ENCODE data around the gene CERS6. TPM values are rescaled to one million over a fixed set of nuclear protein-coding genes. Genes with fewer than 3 reads are reported as not detected.

CERS6 gene
- total RNA-seq, 1 experiment from 2014 or later: 30.3 TPM

DNA sequence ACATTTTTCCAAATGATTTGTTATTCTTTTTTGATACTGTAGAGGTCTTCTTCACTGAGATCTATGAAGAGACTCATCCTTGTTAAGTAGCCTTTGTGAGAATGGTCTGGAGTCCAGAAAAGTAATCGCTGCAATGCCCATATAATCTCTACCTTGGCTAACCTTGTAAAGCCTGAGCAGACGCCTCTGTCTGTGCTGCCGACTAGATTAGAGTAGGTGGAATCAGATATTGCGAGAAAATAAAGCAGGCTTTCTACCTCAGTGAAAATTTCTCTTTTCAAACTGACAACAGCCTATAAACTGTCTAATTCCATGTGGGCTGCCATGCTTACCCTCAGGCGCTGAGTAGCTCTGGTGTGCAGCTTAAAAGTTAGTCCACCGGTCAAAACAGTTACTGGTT lies 17.5 kb upstream of the CERS6 start:
- no peaks in the 10 kb centered on the region for H3K27me3 ChIP-seq (ENCODE audit: control insufficient read depth, insufficient read depth, low read length)
- no peaks in the 10 kb centered on the region for H3K36me3 ChIP-seq (ENCODE audit: control insufficient read depth, insufficient read depth, low read length)
- no peaks in the 10 kb centered on the region for H3K9me3 ChIP-seq (ENCODE audit: control insufficient read depth, insufficient read depth, low read depth, low read length)
- CTCF ChIA-PET: no interaction called here
- DNase-seq (ENCODE audit: low read depth, low spot score) (no peak), ATAC-seq (no peak)
- TF ChIP-seq CTCF (IDR thresholded peaks at IDR 0.05) (no peak), REST (IDR thresholded peaks at IDR 0.05; ENCODE audit: insufficient read depth in 1 of 2, low read depth in 2 of 2, low read length in 1 of 2) (no peak), TCF7L2 (IDR thresholded peaks at IDR 0.05; ENCODE audit: low read depth, low read length) (no peak), POLR2AphosphoS5 (IDR thresholded peaks at IDR 0.05; ENCODE audit: low read depth, low read length) (no peak), SIN3A (IDR thresholded peaks at IDR 0.05; ENCODE audit: borderline replicate concordance, insufficient read depth, low read depth, low read length) (no peak)
- intact Hi-C loops (cut with micrococcal nuclease; ENCODE audit: unreplicated experiment) (no loop called here), in situ Hi-C loops (cut with HindIII; ENCODE audit: low pct_unique_long_range_greater_than_20kb, low sequenced_read_pairs) (no loop called here)
- BruUV-seq (replicated peaks): no TSS peak
- POLR2A ChIA-PET: no interaction called here
- no peak overlapping the region for H3K4me3 ChIP-seq (ENCODE audit: low read depth in 2 of 2, low read length in 2 of 2)
- no peaks in the 10 kb centered on the region for H3K4me1 ChIP-seq (ENCODE audit: control insufficient read depth, insufficient read depth, low read length)
- no peak overlapping the region for H3K27ac ChIP-seq (ENCODE audit: low read length)

- Histone ChIP-seq H3K4me3 (ENCODE audit: low read depth in 2 of 2, low read length in 2 of 2) (no peak overlapping the region), H3K4me1 (ENCODE audit: control insufficient read depth, insufficient read depth, low read length) (no peaks in the 10 kb centered on the region), H3K9me3 (ENCODE audit: control insufficient read depth, insufficient read depth, low read depth, low read length) (no peaks in the 10 kb centered on the region), H3K36me3 (ENCODE audit: control insufficient read depth, insufficient read depth, low read length) (no peaks in the 10 kb centered on the region), H3K27ac (ENCODE audit: low read length) (no peak overlapping the region), H3K27me3 (ENCODE audit: control insufficient read depth, insufficient read depth, low read length) (no peaks in the 10 kb centered on the region)
- intact Hi-C loops (cut with micrococcal nuclease; ENCODE audit: unreplicated experiment): no loop called here
- DNase-seq (ENCODE audit: low read depth, low spot score): no peak
- no peak for ATAC-seq
- POLR2A ChIA-PET: no interaction called here
- TF ChIP-seq REST (IDR thresholded peaks at IDR 0.05; ENCODE audit: insufficient read depth in 1 of 2, low read depth in 2 of 2, low read length in 1 of 2) (no peak), TCF7L2 (IDR thresholded peaks at IDR 0.05; ENCODE audit: low read depth, low read length) (no peak), CTCF (IDR thresholded peaks at IDR 0.05) (no peak), SIN3A (IDR thresholded peaks at IDR 0.05; ENCODE audit: borderline replicate concordance, insufficient read depth, low read depth, low read length) (no peak), POLR2AphosphoS5 (IDR thresholded peaks at IDR 0.05; ENCODE audit: low read depth, low read length) (no peak)
- BruUV-seq (replicated peaks): no TSS peak
- in situ Hi-C loops (cut with HindIII; ENCODE audit: low pct_unique_long_range_greater_than_20kb, low sequenced_read_pairs): no loop called here
- CTCF ChIA-PET: no interaction called here
Measured at GRCh38 chr2:168439536-168439935, 16.5 kb upstream of the CERS6 start.
